ENCODE measurements around the gene CCDC24. TPM values are rescaled to one million over a fixed set of nuclear protein-coding genes. Genes with fewer than 3 reads are reported as not detected.
A peak's percentile ranks its signal among the peaks of the same experiment; 100 is the strongest.

The CCDC24 gene
- total RNA-seq, 4 donors from 2014 or later: 0.73 to 2.9 (median 1.2) TPM

DNA sequence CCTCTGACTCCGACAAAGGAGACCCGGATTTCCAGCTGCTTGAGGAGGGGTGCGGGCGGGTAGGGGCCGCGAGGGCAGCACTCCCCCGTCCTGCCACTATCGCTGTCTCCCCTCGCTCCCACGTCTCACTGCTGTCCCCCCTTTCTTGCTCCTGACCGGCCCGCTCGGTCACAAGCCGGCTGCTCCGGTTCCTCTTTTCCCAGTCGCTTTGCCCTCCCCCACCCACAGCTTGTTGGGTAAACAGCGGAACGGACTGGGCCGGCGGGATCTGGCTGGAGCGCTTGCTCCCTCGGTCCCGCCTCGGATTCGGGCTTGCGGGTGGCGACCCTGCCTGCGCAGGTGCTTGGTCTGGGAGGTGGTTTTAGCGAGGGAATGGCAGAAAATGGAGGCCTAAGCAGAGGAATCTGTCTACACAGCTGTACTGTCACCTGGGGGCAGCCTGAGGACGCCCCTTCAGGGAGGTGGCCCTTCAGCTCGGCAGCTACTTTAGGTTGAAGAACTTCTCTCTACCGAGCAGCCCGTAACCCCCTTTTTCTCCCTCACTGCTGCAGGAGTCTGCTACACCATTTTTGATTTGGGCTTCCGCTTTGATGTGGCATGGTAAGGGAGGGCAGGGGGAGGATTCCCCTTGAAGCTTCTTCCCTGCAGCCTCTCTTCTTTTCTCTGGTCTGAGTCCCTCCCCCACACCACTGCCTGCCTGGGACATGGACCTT, 16.0 kb upstream of the CCDC24 start:
- DNase-seq (peak; percentile 25 to 58), ATAC-seq (peak; percentile 2)
- peaks cover 45 to 71% of the 10 kb centered on the region in 2 donors for H3K4me1 ChIP-seq
- peaks cover 0 to 32% of the 10 kb centered on the region in 2 donors for H3K36me3 ChIP-seq
- no peak for TF ChIP-seq POLR2A (IDR thresholded peaks at IDR 0.05)
- TF ChIP-seq, protein P1, sequence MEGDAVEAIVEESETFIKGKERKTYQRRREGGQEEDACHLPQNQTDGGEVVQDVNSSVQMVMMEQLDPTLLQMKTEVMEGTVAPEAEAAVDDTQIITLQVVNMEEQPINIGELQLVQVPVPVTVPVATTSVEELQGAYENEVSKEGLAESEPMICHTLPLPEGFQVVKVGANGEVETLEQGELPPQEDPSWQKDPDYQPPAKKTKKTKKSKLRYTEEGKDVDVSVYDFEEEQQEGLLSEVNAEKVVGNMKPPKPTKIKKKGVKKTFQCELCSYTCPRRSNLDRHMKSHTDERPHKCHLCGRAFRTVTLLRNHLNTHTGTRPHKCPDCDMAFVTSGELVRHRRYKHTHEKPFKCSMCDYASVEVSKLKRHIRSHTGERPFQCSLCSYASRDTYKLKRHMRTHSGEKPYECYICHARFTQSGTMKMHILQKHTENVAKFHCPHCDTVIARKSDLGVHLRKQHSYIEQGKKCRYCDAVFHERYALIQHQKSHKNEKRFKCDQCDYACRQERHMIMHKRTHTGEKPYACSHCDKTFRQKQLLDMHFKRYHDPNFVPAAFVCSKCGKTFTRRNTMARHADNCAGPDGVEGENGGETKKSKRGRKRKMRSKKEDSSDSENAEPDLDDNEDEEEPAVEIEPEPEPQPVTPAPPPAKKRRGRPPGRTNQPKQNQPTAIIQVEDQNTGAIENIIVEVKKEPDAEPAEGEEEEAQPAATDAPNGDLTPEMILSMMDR (IDR thresholded peaks at IDR 0.05 in 4 of 5, conservative IDR thresholded peaks at IDR 0.05 in 1 of 5): no peak
- peak overlapping the region; percentile 84 to 100 (median 96) for H3K4me3 ChIP-seq
- intact Hi-C loops (cut with DNase I; ENCODE audit: low total_unique reads) (loop anchor here (1.0 to 10.0 kb wide), 2 partner anchors 212 to 379 kb away; partner anchors contain the start of gene ERI3), in situ Hi-C loops (cut with MboI; ENCODE audit: low sequenced_read_pairs in 4 of 4) (no loop called here)
- H3K27ac ChIP-seq: peak overlapping the region; percentile 94 to 98 (median 97)
- H3K27me3 ChIP-seq: no peaks in the 10 kb centered on the region
- no peaks in the 10 kb centered on the region for H3K9me3 ChIP-seq

DNA sequence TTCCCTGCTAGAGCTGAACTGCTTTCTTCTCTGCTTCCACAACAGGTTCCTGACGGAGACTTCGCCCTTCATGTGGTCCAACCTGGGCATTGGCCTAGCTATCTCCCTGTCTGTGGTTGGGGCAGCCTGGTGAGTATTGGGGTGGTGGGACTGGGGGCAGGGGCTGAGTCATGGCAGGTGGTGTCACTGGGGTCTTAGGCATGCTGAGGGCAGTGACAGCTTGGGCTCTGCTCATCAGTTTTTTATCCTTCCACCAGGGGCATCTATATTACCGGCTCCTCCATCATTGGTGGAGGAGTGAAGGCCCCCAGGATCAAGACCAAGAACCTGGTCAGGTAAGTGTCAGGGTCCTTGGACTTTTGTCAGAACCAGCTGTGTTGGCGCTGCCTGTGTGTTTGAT, 15.4 kb upstream of the CCDC24 start:
- H3K9me3 ChIP-seq: no peaks in the 10 kb centered on the region
- DNase-seq (no peak), ATAC-seq (no peak)
- peaks cover 0 to 32% of the 10 kb centered on the region in 2 donors for H3K36me3 ChIP-seq
- intact Hi-C loops (cut with DNase I; ENCODE audit: low total_unique reads) (loop anchor here (10.0 kb wide), 1 partner anchor 379 kb away; the partner anchor contains the start of gene ERI3), in situ Hi-C loops (cut with MboI; ENCODE audit: low sequenced_read_pairs in 4 of 4) (no loop called here)
- H3K27me3 ChIP-seq: no peaks in the 10 kb centered on the region
- H3K27ac ChIP-seq: peak overlapping the region; percentile 94 to 98 (median 97)
- peaks cover 39 to 66% of the 10 kb centered on the region in 2 donors for H3K4me1 ChIP-seq
- TF ChIP-seq, protein P1 (IDR thresholded peaks at IDR 0.05 in 4 of 5, conservative IDR thresholded peaks at IDR 0.05 in 1 of 5): no peak
- TF ChIP-seq POLR2A (IDR thresholded peaks at IDR 0.05): no peak
- H3K4me3 ChIP-seq: peak overlapping the region; percentile 84 to 100 (median 96)

DNA sequence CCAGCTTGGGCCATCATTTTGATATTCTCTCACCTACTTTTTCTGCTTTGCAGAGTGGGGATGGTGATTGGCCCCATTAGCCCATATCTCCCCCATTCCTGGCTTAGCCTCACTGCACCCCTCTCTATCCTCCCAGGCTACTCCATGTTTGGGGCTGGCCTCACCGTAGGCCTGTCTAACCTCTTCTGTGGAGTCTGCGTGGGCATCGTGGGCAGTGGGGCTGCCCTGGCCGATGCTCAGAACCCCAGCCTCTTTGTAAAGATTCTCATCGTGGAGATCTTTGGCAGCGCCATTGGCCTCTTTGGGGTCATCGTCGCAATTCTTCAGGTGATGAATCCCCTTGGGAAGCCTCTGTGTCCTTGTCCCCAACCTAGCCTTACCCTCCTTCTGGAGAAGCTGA, 14.5 kb upstream of the CCDC24 start:
- DNase-seq (no peak), ATAC-seq (no peak)
- Histone ChIP-seq H3K36me3 (peaks cover 0 to 31% of the 10 kb centered on the region in 2 donors), H3K4me1 (peaks cover 34 to 57% of the 10 kb centered on the region in 2 donors), H3K27ac (peak overlapping the region in 1 of 4 donors; percentile 79), H3K9me3 (no peaks in the 10 kb centered on the region), H3K27me3 (no peaks in the 10 kb centered on the region), H3K4me3 (no peak overlapping the region)
- in situ Hi-C loops (cut with MboI; ENCODE audit: low sequenced_read_pairs in 4 of 4) (no loop called here), intact Hi-C loops (cut with DNase I; ENCODE audit: low total_unique reads) (loop anchor here (10.0 kb wide), 1 partner anchor 378 kb away; the partner anchor contains the start of gene ERI3)
- TF ChIP-seq, protein P1 (IDR thresholded peaks at IDR 0.05 in 4 of 5, conservative IDR thresholded peaks at IDR 0.05 in 1 of 5): no peak
- TF ChIP-seq POLR2A (IDR thresholded peaks at IDR 0.05): no peak

DNA sequence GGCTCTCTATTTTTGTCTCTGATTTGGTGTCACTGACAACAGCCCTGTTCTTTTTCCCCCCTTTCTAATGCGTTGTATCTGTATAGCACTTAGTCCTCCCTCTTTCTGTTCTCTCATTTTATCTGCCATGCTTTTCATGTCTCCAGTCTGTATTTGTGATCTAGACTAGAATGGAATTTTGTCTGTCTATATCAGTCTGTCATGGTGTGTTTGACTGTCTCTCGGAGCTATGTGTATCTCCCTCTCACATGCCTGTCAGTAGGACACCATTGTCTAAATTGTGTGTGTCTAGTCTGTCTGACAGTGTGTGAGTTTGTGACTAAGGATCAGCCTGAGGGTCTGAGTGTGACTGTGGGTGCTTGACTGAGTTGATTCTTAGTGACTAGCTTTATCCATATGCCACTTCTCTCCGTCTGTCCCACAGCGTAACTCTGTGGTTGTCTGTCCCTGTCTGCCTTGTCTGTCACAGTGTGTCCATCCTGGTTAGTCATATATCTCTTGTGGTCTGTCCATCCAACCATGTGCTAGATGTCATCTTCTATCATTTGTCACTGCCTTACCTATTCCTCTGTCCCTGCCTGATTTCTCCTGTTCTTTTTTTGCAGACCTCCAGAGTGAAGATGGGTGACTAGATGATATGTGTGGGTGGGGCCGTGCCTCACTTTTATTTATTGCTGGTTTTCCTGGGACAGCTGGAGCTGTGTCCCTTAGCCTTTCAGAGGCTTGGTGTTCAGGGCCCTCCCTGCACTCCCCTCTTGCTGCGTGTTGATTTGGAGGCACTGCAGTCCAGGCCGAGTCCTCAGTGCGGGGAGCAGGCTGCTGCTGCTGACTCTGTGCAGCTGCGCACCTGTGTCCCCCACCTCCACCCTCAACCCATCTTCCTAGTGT, 13.8 kb upstream of the CCDC24 start:
- H3K36me3 ChIP-seq: peaks cover 0 to 24% of the 10 kb centered on the region in 2 donors
- peaks cover 34 to 53% of the 10 kb centered on the region in 2 donors for H3K4me1 ChIP-seq
- ATAC-seq (no peak), DNase-seq (no peak)
- in situ Hi-C loops (cut with MboI; ENCODE audit: low sequenced_read_pairs in 4 of 4) (no loop called here), intact Hi-C loops (cut with DNase I; ENCODE audit: low total_unique reads) (loop anchor here (10.0 kb wide), 1 partner anchor 377 kb away; the partner anchor contains the start of gene ERI3)
- H3K9me3 ChIP-seq: no peaks in the 10 kb centered on the region
- peak overlapping the region in 1 of 4 donors; percentile 79 for H3K27ac ChIP-seq
- no peaks in the 10 kb centered on the region for H3K27me3 ChIP-seq
- TF ChIP-seq, protein P1 (IDR thresholded peaks at IDR 0.05 in 4 of 5, conservative IDR thresholded peaks at IDR 0.05 in 1 of 5): no peak
- no peak for TF ChIP-seq POLR2A (IDR thresholded peaks at IDR 0.05)
- no peak overlapping the region for H3K4me3 ChIP-seq

Data from gastrocnemius medialis (tissue), 4 donors.